Adrenal gland (tissue), 12 donors: ENCODE measurements around the gene TMEM9B. TPM values are rescaled to one million over a fixed set of nuclear protein-coding genes. Genes with fewer than 3 reads are reported as not detected.

ENCODE experiments used
- DNase-seq, 7 donors: peaks; one replicate each; pipeline ENCODE4 v3.0.0-alpha.2; 2019 to 2020
- H3K27ac ChIP-seq, 5 donors: fragments of 200-600 bp; sonication (generic) in 4 of 5; 1 replicate in 3 of 5; 2 replicates in 2 of 5; pipeline versions ENCODE4 v1.5.1 to v1.8.0; 2016 to 2020; ENCODE audit warnings: mild to moderate bottlenecking in 1 of 5
- H3K27me3 ChIP-seq: fragments of 200-600 bp; 2 replicates; pipeline ENCODE4 v1.8.0; 2021
- H3K36me3 ChIP-seq, 2 donors: fragments of 200-600 bp; replicated peaks in 1 of 2; 1 replicate in 1 of 2; 2 replicates in 1 of 2; pipeline versions ENCODE4 v1.5.1 to v1.8.0; 2018 to 2022
- H3K4me1 ChIP-seq, 2 donors: fragments of 200-600 bp; replicated peaks in 1 of 2; 1 replicate in 1 of 2; 2 replicates in 1 of 2; pipeline versions ENCODE4 v1.5.1 to v1.8.0; 2018 to 2021
- H3K4me3 ChIP-seq, 4 donors: fragments of 200-600 bp; sonication (generic) in 3 of 4; one replicate each; pipeline ENCODE4 v1.5.1; 2016 to 2018
- H3K9me3 ChIP-seq, 3 donors: fragments of 200-600 bp; sonication (generic) in 1 of 3; replicated peaks in 1 of 3; 1 replicate in 2 of 3; 2 replicates in 1 of 3; pipeline versions ENCODE4 v1.5.1 to v1.8.0; 2016 to 2021
- POLR2A ChIP-seq, 2 donors: fragments of 450-650 bp; IDR thresholded peaks; one replicate each; pipeline ENCODE4 v1.6.1; 2017; ENCODE audit warnings: antibody characterized with exemption in 2 of 2, mild to moderate bottlenecking in 2 of 2, moderate library complexity in 1 of 2
- WGBS, 4 donors: extraction: QIAGEN DNeasy Blood & Tissue Kit in 2 of 4; methylation state at CpG; one replicate each; pipeline versions ENCODE4 v1.1.5 to v1.1.7; 2013 to 2017; 5-methylcytosine and 5-hydroxymethylcytosine counted together
- intact Hi-C, 2 donors: fragments of 100-400 bp; cut with DNase I; formaldehyde crosslinking; loops; one replicate each; pipeline versions ENCODE4 v1.14.1 to v1.15.0; 2022 to 2023
- polyA plus RNA-seq, 3 donors: library from polyadenylated mRNA; stranded (reverse); fragments of 200-250 nt in 2 of 3; fragments of 350-450 nt in 1 of 3; fragmentation: Illumina TruSeq in 1 of 3; extraction: RNeasy Lipid Tissue Mini Kit (QIAGEN cat#74804) in 1 of 3; gene quantifications; one replicate each; pipeline ENCODE4 v1.2.3, GENCODE V29; 2013 to 2014
- total RNA-seq, 9 donors: library from RNA; depleted of rRNA in 4 of 9; stranded (reverse); fragments of >200 nt in 4 of 9; fragments of 120-200 nt in 1 of 9; fragmentation: NEBNext Ultra II Directional in 1 of 9; extraction: Animal tissue kit (Norgen Biotek cat#: 25700) in 1 of 9; gene quantifications; one replicate each; pipeline versions ENCODE4 v1.1.0 to v1.2.4, GENCODE V29; 2013 to 2023
- TF ChIP-seq, protein P1 (sequence below), 6 experiments: fragments of 450-650 bp in 4 of 6; fragments of 200-600 bp in 2 of 6; sonication (generic) in 1 of 6; IDR thresholded peaks; 1 replicate in 5 of 6; 2 replicates in 1 of 6; pipeline versions ENCODE4 v1.5.1 to v1.8.0; 2016 to 2021; ENCODE audit warnings: antibody characterized with exemption in 6 of 6, mild to moderate bottlenecking in 2 of 6, moderate library complexity in 1 of 6
- donor health status: healthy with polysubstance abuse.
- donor health status: Bipolar disorder and iron deficiency.
- donor health status: DM: yes; HTN: yes; CAD: no.
- donor health status: DM: no; HTN: no; CAD: no.
- donor health status: DM: no; HTN: no; CAD: no.
- donor health status: DM: yes; HTN: yes; CAD: no.

The TMEM9B gene
- total and polyA plus RNA-seq, 12 donors, result 18.6 to 76.3 (median 46.5) TPM

- no peak for DNase-seq
- Histone ChIP-seq H3K27ac (no peak overlapping the region), H3K4me1 (peaks cover 8 to 12% of the 10 kb centered on the region in 2 donors), H3K27me3 (no peaks in the 10 kb centered on the region), H3K36me3 (no peaks in the 10 kb centered on the region), H3K9me3 (no peaks in the 10 kb centered on the region), H3K4me3 (no peak overlapping the region)
- intact Hi-C loops, result no loop called here
- WGBS, 4 donors, result 86 to 100% (median 89%) methylated on average over 1 of the region's 1 CpG
- no peak for TF ChIP-seq POLR2A (IDR thresholded peaks at IDR 0.05)
- TF ChIP-seq, protein P1, sequence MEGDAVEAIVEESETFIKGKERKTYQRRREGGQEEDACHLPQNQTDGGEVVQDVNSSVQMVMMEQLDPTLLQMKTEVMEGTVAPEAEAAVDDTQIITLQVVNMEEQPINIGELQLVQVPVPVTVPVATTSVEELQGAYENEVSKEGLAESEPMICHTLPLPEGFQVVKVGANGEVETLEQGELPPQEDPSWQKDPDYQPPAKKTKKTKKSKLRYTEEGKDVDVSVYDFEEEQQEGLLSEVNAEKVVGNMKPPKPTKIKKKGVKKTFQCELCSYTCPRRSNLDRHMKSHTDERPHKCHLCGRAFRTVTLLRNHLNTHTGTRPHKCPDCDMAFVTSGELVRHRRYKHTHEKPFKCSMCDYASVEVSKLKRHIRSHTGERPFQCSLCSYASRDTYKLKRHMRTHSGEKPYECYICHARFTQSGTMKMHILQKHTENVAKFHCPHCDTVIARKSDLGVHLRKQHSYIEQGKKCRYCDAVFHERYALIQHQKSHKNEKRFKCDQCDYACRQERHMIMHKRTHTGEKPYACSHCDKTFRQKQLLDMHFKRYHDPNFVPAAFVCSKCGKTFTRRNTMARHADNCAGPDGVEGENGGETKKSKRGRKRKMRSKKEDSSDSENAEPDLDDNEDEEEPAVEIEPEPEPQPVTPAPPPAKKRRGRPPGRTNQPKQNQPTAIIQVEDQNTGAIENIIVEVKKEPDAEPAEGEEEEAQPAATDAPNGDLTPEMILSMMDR (IDR thresholded peaks at IDR 0.05), result no peak
Observed at GRCh38 chr11:9008661-9009060, 44.4 kb upstream of the TMEM9B start.

DNA sequence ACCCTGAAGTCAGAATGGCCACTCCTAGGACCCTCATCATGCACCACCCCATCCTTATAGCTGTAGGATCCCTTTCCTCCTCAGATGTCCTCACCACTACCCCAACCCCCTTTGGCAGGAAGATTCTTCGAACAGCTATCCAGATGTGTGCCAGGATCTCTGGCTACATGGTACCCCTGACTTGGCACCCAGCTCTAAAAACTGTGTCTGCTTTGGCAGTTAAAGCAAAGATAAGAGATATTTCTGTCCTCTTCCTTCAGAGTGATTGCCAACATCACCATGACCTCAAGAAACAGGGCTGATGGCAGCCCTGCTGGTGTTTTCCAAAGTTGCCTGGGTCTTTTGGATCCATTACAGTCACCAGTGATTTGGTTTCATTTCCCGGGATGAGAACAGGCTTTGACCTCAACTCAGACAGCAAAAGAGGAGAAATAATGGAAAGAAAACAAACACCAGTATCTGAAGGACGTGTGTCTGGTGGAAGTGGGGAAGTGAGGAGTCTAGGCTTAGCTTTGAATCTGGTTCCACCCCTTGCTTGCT, 43.8 kb upstream of the TMEM9B start:
- intact Hi-C loops, result no loop called here
- TF ChIP-seq, protein P1 (IDR thresholded peaks at IDR 0.05), result no peak
- TF ChIP-seq POLR2A (IDR thresholded peaks at IDR 0.05), result no peak
- Histone ChIP-seq H3K27me3 (no peaks in the 10 kb centered on the region), H3K9me3 (no peaks in the 10 kb centered on the region), H3K36me3 (no peaks in the 10 kb centered on the region), H3K4me1 (peaks cover 14 to 18% of the 10 kb centered on the region in 2 donors), H3K27ac (no peak overlapping the region), H3K4me3 (no peak overlapping the region)
- WGBS, 4 donors, result 48 to 61% (median 52%) methylated on average over 3 of the region's 3 CpGs
- DNase-seq, result no peak

DNA sequence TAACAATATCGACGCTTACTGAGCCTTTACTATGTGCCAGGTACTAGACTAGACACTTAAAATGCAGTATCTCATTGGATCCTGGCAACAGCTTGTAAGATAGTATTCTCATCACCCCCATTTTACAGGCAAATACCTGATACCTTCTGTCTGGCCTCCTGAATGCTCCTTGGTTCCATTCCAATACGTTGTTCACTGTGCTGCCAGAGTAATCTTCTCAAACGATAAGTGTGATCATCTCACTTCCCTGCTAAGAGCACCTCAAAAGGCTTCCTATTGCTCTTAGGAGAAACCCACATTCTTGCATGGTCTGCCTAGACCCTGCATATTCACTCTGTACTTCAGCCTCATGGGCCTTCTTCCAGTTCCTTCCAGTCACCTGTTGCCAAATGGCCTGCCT, 40.8 kb upstream of the TMEM9B start:
- no peaks in the 10 kb centered on the region for H3K36me3 ChIP-seq
- WGBS, 4 donors, result 88 to 94% (median 90%) methylated on average over 4 of the region's 4 CpGs
- no peak for TF ChIP-seq POLR2A (IDR thresholded peaks at IDR 0.05)
- TF ChIP-seq, protein P1 (IDR thresholded peaks at IDR 0.05), result no peak
- intact Hi-C loops, result no loop called here
- no peak overlapping the region for H3K27ac ChIP-seq
- H3K9me3 ChIP-seq, result no peaks in the 10 kb centered on the region
- H3K27me3 ChIP-seq, result no peaks in the 10 kb centered on the region
- DNase-seq, result no peak
- peaks cover 15 to 35% of the 10 kb centered on the region in 2 donors for H3K4me1 ChIP-seq
- H3K4me3 ChIP-seq, result no peak overlapping the region

DNA sequence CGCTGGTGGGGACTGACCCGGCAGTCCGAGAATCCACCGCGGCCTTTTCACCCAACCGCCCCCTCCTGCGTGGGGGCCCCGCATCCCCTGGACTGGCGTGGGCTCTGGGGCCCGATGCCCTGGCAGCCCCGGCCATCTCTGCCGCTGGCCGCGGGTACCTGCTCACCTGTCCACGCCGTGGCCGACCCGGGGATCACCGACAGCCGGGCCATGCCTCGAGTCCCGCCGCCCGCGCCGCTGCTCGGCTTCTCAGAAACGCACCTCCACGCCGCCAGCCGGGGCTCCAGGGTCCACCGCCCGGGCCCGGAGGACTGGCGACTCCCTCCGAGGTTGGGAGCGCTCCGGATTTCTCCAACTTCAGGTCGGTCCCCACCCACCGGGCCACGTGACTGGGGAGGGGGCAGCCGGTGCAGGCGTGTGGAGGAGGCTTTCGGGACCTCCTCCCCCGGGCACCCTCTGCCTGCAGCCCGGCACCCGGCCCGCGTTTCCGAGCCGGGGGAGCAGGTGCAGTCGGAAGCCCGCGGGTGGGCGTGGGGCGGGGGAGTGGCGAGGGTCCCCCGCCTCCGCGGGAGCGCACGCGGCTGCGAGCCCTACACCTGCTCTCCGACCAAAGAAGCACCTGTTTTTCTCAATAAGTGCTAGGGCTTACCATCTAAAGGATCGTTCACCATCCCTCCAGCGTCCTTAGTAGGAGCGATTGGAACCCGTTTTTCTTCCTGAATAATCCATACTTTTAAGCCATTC, 40.1 kb upstream of the TMEM9B start:
- 14 to 69% (median 32%) methylated on average over 5 to 69 of the region's 69 CpGs for WGBS, 4 donors
- Histone ChIP-seq H3K9me3 (no peaks in the 10 kb centered on the region), H3K4me3 (peak overlapping the region in 2 of 4 donors; percentile 25 to 47), H3K4me1 (peaks cover 15 to 35% of the 10 kb centered on the region in 2 donors), H3K36me3 (no peaks in the 10 kb centered on the region), H3K27ac (no peak overlapping the region), H3K27me3 (no peaks in the 10 kb centered on the region)
- intact Hi-C loops, result no loop called here
- DNase-seq, result peak in 4 of 7 donors; percentile 7 to 42 (median 26)
- TF ChIP-seq, protein P1 (IDR thresholded peaks at IDR 0.05), result no peak
- no peak for TF ChIP-seq POLR2A (IDR thresholded peaks at IDR 0.05)
